ENCODE measurements around the gene MEOX1.
"Not testable (repeated sequence)": the region's sequence is repeated elsewhere in the genome, so short reads cannot be mapped to it uniquely, and the experiment has no call there.

MEOX1 gene

DNA sequence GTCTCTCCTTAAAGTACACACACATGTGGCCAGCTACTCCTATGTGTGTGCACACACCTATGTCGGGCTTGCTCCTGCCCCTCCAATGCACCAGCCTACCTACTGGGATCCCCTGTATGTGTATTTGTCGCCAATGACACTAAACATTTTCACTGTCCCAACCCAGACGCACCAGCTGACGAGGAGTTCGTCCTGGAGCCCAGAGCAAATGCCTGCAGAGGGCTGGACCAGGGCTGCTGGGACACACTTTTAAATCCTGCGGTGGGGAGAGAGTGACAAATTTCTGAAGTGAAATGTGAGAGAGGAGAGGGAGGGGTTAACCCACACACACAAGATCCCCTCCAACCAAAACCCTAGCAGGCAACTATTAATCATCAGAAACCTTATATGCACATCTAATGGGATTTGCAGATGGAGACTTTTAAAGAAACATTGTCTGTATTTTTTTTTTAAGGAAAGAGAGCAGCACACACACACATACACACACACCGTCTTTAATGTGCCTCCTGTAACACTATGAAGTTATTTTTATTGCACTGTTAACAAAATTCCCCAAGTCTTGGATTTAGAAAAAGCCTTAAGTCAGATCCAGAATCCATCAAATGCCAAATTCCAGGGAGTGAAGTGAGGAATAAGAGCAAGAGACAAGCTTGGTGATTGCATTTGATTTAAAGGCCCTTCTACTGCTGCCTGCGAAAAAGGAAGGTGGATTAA lies at the start of gene MEOX1:
Gene MEOX1, minus strand, starts transcription at position 224 of the 714 bp plus-strand sequence. CDS start 388 bp downstream, outside the sequence.
- DNase-seq (ENCODE audit: low read depth in 1 of 2, low spot score in 1 of 2) = no peak

GRCh38 chr17:43710101-43710500 lies 48.4 kb upstream of the MEOX1 start:
- DNase-seq (ENCODE audit: low read depth in 1 of 2, low spot score in 1 of 2) = no peak

DNA sequence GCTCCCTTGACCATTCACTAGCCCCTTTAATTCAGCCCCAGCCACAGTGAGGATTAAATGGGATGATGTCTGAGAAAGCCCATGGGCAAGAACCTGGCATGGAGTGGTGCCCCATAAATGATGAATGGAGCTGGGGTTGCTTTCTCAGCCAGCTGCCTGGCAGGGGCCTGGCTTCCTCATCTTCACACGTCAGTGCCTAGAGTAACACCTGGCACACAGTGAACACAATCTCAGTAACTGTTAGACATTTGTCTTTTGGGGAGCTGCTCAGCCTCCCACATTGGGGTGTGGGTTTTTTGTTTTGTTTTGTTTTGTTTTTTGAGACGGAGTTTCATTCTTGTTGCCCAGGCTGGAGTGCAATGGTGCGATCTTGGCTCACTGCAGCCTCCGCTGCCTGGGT lies 47.5 kb upstream of the MEOX1 start:
- no peak for DNase-seq (ENCODE audit: low read depth in 1 of 2, low spot score in 1 of 2)

GRCh38 chr17:43707184-43707583 lies 45.5 kb upstream of the MEOX1 start:
- no peak for DNase-seq (ENCODE audit: low read depth in 1 of 2, low spot score in 1 of 2)

DNA sequence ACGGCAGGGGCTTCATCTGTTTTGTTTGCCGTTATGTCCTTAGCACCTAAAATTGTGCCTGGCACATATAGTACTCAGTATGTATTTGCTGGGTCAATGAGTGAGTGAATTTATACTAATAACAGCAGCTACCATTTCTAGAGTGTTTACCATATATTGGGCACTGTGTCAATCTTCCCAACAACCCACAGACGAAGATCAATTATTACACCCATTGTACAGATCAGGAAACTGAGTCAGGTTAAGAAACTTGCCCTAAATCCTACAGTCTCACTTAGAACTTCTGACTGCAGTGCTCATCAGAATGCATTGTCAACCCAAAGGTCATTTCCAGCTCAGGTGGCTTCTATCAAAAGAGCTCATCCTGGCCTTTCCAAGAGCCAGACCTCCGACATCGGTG lies 44.5 kb upstream of the MEOX1 start:
- DNase-seq (ENCODE audit: low read depth in 1 of 2, low spot score in 1 of 2) = no peak

DNA sequence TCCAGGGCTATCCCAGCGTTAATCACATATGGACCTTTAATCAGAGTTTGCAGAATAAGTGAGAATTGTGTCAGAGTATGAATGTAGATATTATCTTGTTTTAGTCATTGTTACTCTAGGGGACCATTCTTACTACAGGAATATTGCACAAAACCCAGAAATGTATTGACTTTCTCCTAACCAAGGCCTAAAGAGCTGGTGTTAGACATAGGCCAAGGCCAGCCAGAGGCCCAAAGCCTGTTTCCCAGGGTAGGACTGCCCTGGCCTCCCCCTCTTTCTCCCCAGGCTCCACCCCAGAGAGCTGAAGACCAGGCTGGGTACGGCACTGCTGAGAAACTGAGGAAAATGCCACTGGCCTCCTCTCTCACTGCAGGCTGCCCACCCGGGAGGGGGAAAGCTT lies 41.9 kb upstream of the MEOX1 start:
- no peak for DNase-seq (ENCODE audit: low read depth in 1 of 2, low spot score in 1 of 2)

- no peak for DNase-seq (ENCODE audit: low read depth in 1 of 2, low spot score in 1 of 2)
Measured at GRCh38 chr17:43702637-43703036, 40.9 kb upstream of the MEOX1 start.

DNA sequence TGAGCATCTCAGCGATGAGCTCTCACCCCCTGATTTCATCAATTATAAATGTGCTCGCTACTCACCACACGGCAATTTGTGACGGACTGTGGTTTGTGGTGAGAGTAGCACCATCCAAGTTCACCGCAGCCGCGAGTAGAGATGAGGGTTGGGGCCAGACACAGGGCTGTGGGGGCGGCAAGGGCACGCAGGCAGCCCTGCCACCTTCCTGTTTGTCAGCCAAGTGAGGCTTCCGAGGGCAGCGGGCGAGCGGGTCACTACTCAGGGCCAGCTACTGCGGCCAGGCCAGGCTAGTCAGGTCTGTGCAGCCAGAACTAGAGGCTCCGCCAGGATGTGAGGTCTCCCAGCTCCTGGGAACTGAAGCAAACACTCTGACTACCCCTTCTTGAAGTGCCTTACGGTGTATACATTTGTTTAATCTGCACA lies 39.6 kb upstream of the MEOX1 start:
- DNase-seq (ENCODE audit: low read depth in 1 of 2, low spot score in 1 of 2) = no peak

DNA sequence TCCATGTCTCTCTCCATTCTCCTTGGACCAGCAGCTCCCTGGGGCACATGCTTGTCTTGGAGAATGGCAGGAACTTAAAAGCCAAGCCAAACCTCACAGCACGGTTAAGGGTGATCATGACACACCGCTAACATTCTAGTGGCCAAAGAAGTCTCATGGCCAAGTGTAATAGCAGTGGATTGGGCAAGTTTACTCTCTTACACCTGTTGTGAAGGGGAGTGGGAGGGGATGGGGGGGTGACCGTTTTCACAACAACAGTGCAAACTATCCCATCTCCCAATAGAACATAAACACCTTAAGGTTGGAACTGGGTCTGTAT lies 37.7 kb upstream of the MEOX1 start:
- DNase-seq (ENCODE audit: low read depth in 1 of 2, low spot score in 1 of 2) = no peak

- DNase-seq (ENCODE audit: low read depth in 1 of 2, low spot score in 1 of 2) = no peak
Measured at GRCh38 chr17:43698678-43699437, 37.1 kb upstream of the MEOX1 start.

DNA sequence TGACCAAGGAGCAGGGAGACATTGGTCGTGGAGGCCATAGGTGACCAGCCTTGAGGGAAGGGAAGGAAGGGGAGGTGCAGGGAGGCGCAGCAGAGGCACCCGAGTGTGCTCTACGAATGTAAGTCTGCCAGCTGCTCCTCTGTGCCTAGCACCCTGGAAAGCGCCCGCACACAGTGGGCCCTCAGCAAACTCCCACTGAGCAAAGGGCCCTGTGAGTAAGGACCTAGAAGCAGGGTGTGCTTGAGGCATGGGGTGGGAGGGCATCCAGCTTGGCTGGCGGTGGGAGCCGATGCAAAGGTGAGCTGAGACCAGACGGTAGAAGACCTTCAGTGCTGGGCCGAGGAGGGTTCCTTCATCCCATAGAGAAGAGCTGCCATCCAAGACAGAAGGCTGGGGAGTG lies 36.2 kb upstream of the MEOX1 start:
- DNase-seq (ENCODE audit: low read depth in 1 of 2, low spot score in 1 of 2) = no peak

DNA sequence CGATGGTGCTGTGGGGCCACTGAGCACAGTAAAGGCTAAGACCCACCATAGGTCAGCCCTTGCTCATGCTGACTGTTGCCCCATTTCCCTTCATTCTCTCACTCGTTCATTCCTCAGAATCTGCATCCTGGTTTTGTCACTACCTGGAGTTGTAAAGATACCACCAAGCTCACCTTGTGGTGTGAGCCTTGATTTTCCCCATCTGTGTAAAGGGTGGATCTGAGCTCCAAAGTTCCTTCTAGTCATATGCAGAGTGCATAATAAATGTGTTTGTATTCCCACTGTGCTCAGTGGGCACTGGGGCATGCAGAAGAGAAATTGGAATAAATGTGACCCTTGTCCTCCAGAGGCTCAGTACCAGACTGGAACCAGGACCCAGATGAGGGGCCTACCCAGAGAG lies 35.2 kb upstream of the MEOX1 start:
- DNase-seq (ENCODE audit: low read depth in 1 of 2, low spot score in 1 of 2) = no peak

- DNase-seq (ENCODE audit: low read depth in 1 of 2, low spot score in 1 of 2) = no peak
Measured at GRCh38 chr17:43695970-43696865, 34.5 kb upstream of the MEOX1 start.

- DNase-seq (ENCODE audit: low read depth in 1 of 2, low spot score in 1 of 2) = peak; percentile 50 to 51
Measured at GRCh38 chr17:43694081-43694870, 32.6 kb upstream of the MEOX1 start.

GRCh38 chr17:43691317-43691693 lies 29.6 kb upstream of the MEOX1 start:
- DNase-seq (ENCODE audit: low read depth in 1 of 2, low spot score in 1 of 2) = no peak

- no peak for DNase-seq (ENCODE audit: low read depth in 1 of 2, low spot score in 1 of 2)
Measured at GRCh38 chr17:43690624-43691316, 29.0 kb upstream of the MEOX1 start.

- no peak for DNase-seq (ENCODE audit: low read depth in 1 of 2, low spot score in 1 of 2)
Measured at GRCh38 chr17:43689814-43690213, 28.1 kb upstream of the MEOX1 start.

- no peak for DNase-seq (ENCODE audit: low read depth in 1 of 2, low spot score in 1 of 2)
Measured at GRCh38 chr17:43689131-43689530, 27.4 kb upstream of the MEOX1 start.

DNA sequence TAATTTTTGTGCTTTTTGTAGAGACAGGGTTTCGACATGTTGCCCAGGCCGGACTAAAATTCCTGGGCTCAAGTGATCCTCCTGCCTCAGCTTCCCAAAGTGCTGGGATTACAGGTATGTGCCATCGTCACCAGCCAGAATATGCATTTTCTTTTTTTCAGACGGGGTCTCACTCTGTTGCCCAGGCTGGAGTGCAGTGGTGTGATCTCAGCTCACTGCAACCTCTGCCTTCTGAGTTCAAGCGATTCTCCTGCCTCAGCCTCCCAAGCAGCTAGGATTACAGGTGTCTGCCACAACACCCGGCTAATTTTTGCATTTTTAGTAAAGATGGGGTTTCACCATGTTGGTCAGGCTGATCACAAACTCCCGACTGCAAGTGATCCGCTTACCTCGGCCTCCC lies 25.2 kb upstream of the MEOX1 start:
- DNase-seq (ENCODE audit: low read depth in 1 of 2, low spot score in 1 of 2) = not testable (repeated sequence)

- DNase-seq (ENCODE audit: low read depth in 1 of 2, low spot score in 1 of 2) = no peak
Measured at GRCh38 chr17:43683928-43684653, 22.4 kb upstream of the MEOX1 start.

Data from activated T-helper 1 cell treated with anti-CD3 and anti-CD28 coated beads, Interleukin-2, amount 50 U/mL, for 16 hours (primary cell).